Activated T-helper 1 cell treated with anti-CD3 and anti-CD28 coated beads, Interleukin-12 subunit alpha, Interleukin-12 subunit beta, Interleukin-2, Interleukin-4 antibody, amounts not matched to agents 30 ng/mL and 10 ng/mL and 1 ng/mL, durations not matched to agents 14 hours and 24 hours and 36 hours (primary cell): ENCODE measurements around the gene BCL7C. TPM values are rescaled to one million over a fixed set of nuclear protein-coding genes. Genes with fewer than 3 reads are reported as not detected.
A peak's percentile ranks its signal among the peaks of the same experiment; 100 is the strongest.
"Not testable (repeated sequence)": the region's sequence is repeated elsewhere in the genome, so short reads cannot be mapped to it uniquely, and the experiment has no call there.

Experiments
- DNase-seq: peaks from one replicate; pipeline ENCODE4 v3.0.0; 2021; ENCODE audit warnings: low spot score
- H3K27ac Mint-ChIP-seq: one replicate; pipeline ENCODE4 v1.8.0; 2021; ENCODE audit warnings: mild to moderate bottlenecking, mixed read lengths
- H3K27me3 Mint-ChIP-seq: one replicate; pipeline ENCODE4 v1.8.0; 2022; ENCODE audit warnings: mild to moderate bottlenecking, moderate library complexity, mixed read lengths; ENCODE audit not compliant: insufficient read depth
- H3K36me3 Mint-ChIP-seq: one replicate; pipeline ENCODE4 v1.8.0; 2021; ENCODE audit warnings: low read depth, mixed read lengths
- H3K4me1 Mint-ChIP-seq: one replicate; pipeline ENCODE4 v1.8.0; 2021; ENCODE audit warnings: low read depth, mixed read lengths
- H3K4me3 Mint-ChIP-seq: one replicate; pipeline ENCODE4 v1.8.0; 2021; ENCODE audit warnings: mild to moderate bottlenecking, moderate library complexity, mixed read lengths
- H3K9me3 Mint-ChIP-seq: one replicate; pipeline ENCODE4 v1.8.0; 2021; ENCODE audit warnings: mixed read lengths
- intact Hi-C: fragments of 100-400 bp; cut with micrococcal nuclease; formaldehyde crosslinking; loops from one replicate; pipeline ENCODE4 v1.15.1; 2024
- total RNA-seq: library from RNA; stranded (reverse); gene quantifications from 2 replicates; pipeline ENCODE4 v1.2.3, GENCODE V29; 2022

The BCL7C gene
- total RNA-seq, 1 donor from 2014 or later: 23.1 TPM

GRCh38 chr16:30860729-30861128, 33.1 kb downstream of the BCL7C start:
- H3K27ac Mint-ChIP-seq, H3K9me3 Mint-ChIP-seq, H3K4me3 Mint-ChIP-seq, intact Hi-C loops, H3K4me1 Mint-ChIP-seq, H3K27me3 Mint-ChIP-seq, H3K36me3 Mint-ChIP-seq, DNase-seq: not testable (repeated sequence)

- H3K4me1 Mint-ChIP-seq: no peaks in the 10 kb centered on the region
- no peak for DNase-seq
- H3K27me3 Mint-ChIP-seq: peaks cover 2% of the 10 kb centered on the region
- intact Hi-C loops: no loop called here
- H3K27ac Mint-ChIP-seq: no peak overlapping the region
- peaks cover 1% of the 10 kb centered on the region for H3K36me3 Mint-ChIP-seq
- H3K9me3 Mint-ChIP-seq: no peaks in the 10 kb centered on the region
- no peak overlapping the region for H3K4me3 Mint-ChIP-seq
Measured at GRCh38 chr16:30858829-30859423, 35.0 kb downstream of the BCL7C start.

GRCh38 chr16:30858111-30858495, 35.8 kb downstream of the BCL7C start:
- Mint-ChIP-seq H3K4me3 (no peak overlapping the region), H3K4me1 (no peaks in the 10 kb centered on the region), H3K9me3 (no peaks in the 10 kb centered on the region), H3K36me3 (peaks cover 4% of the 10 kb centered on the region), H3K27ac (no peak overlapping the region), H3K27me3 (peaks cover 2% of the 10 kb centered on the region)
- intact Hi-C loops: no loop called here
- DNase-seq: no peak

DNA sequence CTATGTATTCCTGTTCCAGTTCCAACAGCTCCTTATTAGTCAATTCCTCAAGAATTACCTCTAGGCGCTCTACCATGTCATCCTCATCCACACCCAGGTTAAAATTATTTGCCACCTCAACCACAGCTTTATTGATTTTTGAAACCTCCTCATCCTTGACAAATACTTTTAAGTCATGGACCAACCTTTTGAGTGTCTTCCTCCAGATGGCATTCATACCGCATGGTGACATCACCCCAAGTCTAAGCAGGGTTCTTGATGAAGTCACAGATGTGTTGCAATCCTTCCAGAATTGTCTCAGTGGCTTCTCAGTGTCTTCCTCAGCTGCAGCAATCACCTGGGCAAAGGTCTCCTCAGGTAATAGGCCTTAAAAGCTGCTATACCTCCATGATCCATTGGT, 40.1 kb downstream of the BCL7C start:
- Mint-ChIP-seq H3K27me3 (no peaks in the 10 kb centered on the region), H3K9me3 (no peaks in the 10 kb centered on the region), H3K36me3 (peaks cover 4% of the 10 kb centered on the region), H3K4me1 (no peaks in the 10 kb centered on the region), H3K4me3 (no peak overlapping the region), H3K27ac (no peak overlapping the region)
- no peak for DNase-seq
- intact Hi-C loops: no loop called here

GRCh38 chr16:30850246-30850645, 43.6 kb downstream of the BCL7C start:
- DNase-seq: no peak
- Mint-ChIP-seq H3K27ac (no peak overlapping the region), H3K36me3 (peaks cover 2% of the 10 kb centered on the region), H3K4me1 (peaks cover 2% of the 10 kb centered on the region), H3K27me3 (no peaks in the 10 kb centered on the region), H3K4me3 (no peak overlapping the region), H3K9me3 (no peaks in the 10 kb centered on the region)
- intact Hi-C loops: no loop called here

- Mint-ChIP-seq H3K27me3 (peaks cover 1% of the 10 kb centered on the region), H3K4me1 (peaks cover 12% of the 10 kb centered on the region), H3K4me3 (no peak overlapping the region), H3K27ac (no peak overlapping the region), H3K36me3 (no peaks in the 10 kb centered on the region), H3K9me3 (no peaks in the 10 kb centered on the region)
- DNase-seq: no peak
- intact Hi-C loops: no loop called here
Measured at GRCh38 chr16:30846649-30847402, 47.1 kb downstream of the BCL7C start.

- intact Hi-C loops: loop anchor here (1.0 kb wide), 7 partner anchors 30 to 112 kb away; partner anchors contain the start of gene SETD1A
- H3K27ac Mint-ChIP-seq: peak overlapping the region; percentile 13
- DNase-seq: peak; percentile 77
- no peak overlapping the region for H3K4me3 Mint-ChIP-seq
- no peaks in the 10 kb centered on the region for H3K9me3 Mint-ChIP-seq
- peaks cover 12% of the 10 kb centered on the region for H3K4me1 Mint-ChIP-seq
- H3K27me3 Mint-ChIP-seq: peaks cover 1% of the 10 kb centered on the region
- no peaks in the 10 kb centered on the region for H3K36me3 Mint-ChIP-seq
Measured at GRCh38 chr16:30844671-30845449, 49.0 kb downstream of the BCL7C start.

- Mint-ChIP-seq H3K9me3 (no peaks in the 10 kb centered on the region), H3K4me3 (no peak overlapping the region), H3K4me1 (peaks cover 12% of the 10 kb centered on the region), H3K36me3 (no peaks in the 10 kb centered on the region), H3K27me3 (peaks cover 1% of the 10 kb centered on the region), H3K27ac (no peak overlapping the region)
- no peak for DNase-seq
- intact Hi-C loops: loop anchor here (1.0 kb wide), 7 partner anchors 30 to 113 kb away; partner anchors contain the start of gene SETD1A
Measured at GRCh38 chr16:30844346-30844670, 49.6 kb downstream of the BCL7C start.

- peaks cover 1% of the 10 kb centered on the region for H3K27me3 Mint-ChIP-seq
- H3K4me3 Mint-ChIP-seq: no peak overlapping the region
- H3K36me3 Mint-ChIP-seq: no peaks in the 10 kb centered on the region
- DNase-seq: no peak
- intact Hi-C loops: no loop called here
- H3K27ac Mint-ChIP-seq: no peak overlapping the region
- H3K9me3 Mint-ChIP-seq: no peaks in the 10 kb centered on the region
- H3K4me1 Mint-ChIP-seq: peaks cover 12% of the 10 kb centered on the region
Measured at GRCh38 chr16:30843501-30843900, 50.4 kb downstream of the BCL7C start.

- Mint-ChIP-seq H3K4me1 (peaks cover 12% of the 10 kb centered on the region), H3K4me3 (no peak overlapping the region), H3K9me3 (no peaks in the 10 kb centered on the region), H3K27me3 (peaks cover 1% of the 10 kb centered on the region), H3K36me3 (no peaks in the 10 kb centered on the region), H3K27ac (no peak overlapping the region)
- intact Hi-C loops: no loop called here
- no peak for DNase-seq
Measured at GRCh38 chr16:30842971-30843370, 50.9 kb downstream of the BCL7C start.

GRCh38 chr16:30841332-30841731, 52.5 kb downstream of the BCL7C start:
- intact Hi-C loops: no loop called here
- Mint-ChIP-seq H3K9me3 (no peaks in the 10 kb centered on the region), H3K27ac (no peak overlapping the region)

DNA sequence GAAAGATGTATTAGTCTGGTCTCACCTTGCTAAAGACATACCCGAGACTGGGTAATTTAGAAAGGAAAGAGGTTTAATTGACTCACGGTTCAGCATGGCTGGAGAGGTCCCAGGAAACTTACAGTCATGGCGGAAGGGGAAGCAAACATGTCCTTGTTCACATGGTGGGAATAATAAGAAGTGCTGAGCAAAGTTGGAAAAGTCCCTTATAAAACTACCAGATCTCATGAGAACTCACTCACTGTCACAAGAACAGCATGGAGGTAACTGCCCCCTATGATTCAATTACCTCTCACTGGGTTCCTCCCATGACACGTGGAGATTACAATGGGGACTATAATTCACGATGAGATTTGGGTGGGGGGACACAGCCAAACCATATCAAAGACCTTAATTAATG, 53.3 kb downstream of the BCL7C start:
- Mint-ChIP-seq H3K27me3 (peaks cover 1% of the 10 kb centered on the region), H3K36me3 (no peaks in the 10 kb centered on the region), H3K9me3 (no peaks in the 10 kb centered on the region), H3K4me1 (peaks cover 12% of the 10 kb centered on the region), H3K27ac (no peak overlapping the region), H3K4me3 (no peak overlapping the region)
- no peak for DNase-seq
- intact Hi-C loops: no loop called here

More at GRCh38 chr16:30841332-30841731, 52.5 kb downstream of the BCL7C start:
- Mint-ChIP-seq H3K27me3 (peaks cover 1% of the 10 kb centered on the region), H3K4me3 (no peak overlapping the region), H3K36me3 (no peaks in the 10 kb centered on the region), H3K4me1 (peaks cover 12% of the 10 kb centered on the region)
- no peak for DNase-seq
